Activated naive CD8-positive, alpha-beta T cell (primary cell): ENCODE results near the gene MCRIP2.
A peak's percentile ranks its signal among the peaks of the same experiment; 100 is the strongest.

Experiments
- H3K27ac Mint-ChIP-seq: one replicate; pipeline ENCODE4 v1.8.0; 2021; ENCODE audit warnings: mixed read lengths
- H3K27me3 Mint-ChIP-seq: one replicate; pipeline ENCODE4 v1.8.0; 2021; ENCODE audit warnings: mixed read lengths
- H3K36me3 Mint-ChIP-seq: one replicate; pipeline ENCODE4 v1.8.0; 2021; ENCODE audit warnings: mixed read lengths
- H3K4me1 Mint-ChIP-seq: one replicate; pipeline ENCODE4 v1.8.0; 2021; ENCODE audit warnings: low read depth, mixed read lengths
- H3K4me3 Mint-ChIP-seq: one replicate; pipeline ENCODE4 v1.8.0; 2021; ENCODE audit warnings: mild to moderate bottlenecking, mixed read lengths
- H3K9me3 Mint-ChIP-seq: one replicate; pipeline ENCODE4 v1.8.0; 2021; ENCODE audit warnings: low read depth, mixed read lengths

The MCRIP2 gene

DNA sequence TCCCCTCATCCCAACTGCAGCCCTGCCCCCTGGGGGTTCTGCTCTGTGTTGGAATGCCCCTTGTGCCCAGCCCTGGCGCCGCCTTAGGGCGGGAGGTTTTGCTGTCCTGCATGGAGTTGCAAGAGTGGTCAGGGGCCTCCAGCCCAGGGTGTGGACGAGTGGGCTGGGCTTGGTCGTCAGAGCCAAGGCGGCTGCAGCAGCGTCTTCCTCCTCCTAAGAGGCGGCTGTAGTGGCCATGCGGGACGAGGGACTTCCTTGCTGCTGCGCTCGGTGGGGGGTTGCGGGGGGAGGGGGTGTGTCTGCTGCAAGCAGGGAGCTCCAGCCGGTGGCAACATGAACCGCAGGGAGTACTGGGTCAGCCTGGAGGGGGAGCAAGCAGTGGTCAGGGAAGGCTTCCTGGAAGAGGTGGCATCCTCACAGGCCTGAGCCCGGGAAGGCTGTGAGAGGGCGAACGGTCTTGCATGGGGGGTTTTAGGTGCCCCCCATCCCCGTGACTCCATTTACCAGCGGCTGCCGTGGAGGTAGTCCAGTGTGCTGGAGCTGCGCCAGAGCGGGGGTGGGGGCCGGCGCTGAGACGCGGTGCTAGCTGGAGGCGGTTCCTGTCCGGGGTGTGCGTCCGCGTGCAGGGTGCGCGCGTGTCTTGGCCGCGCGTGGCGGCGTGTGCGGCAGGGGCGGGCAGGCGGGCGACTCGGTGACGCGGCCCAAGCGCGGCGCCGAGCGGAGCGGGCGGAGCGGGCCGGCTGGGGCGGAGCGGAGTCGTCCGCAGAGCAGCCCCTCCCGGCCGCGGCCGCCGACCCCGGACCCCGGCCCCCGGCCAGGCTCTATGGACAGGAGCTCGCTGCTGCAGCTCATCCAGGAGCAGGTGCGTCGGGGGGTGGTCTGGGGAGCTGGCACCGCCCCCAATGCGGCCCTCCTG is 33.6 kb downstream of the MCRIP2 start, which contains the start of gene RHBDL1:
TSS of gene RHBDL1 (plus strand) at position 704 of the 916 bp plus-strand sequence. CDS start at position 824, 120 bp downstream.
- Mint-ChIP-seq H3K36me3 (no peaks in the 10 kb centered on the region), H3K27me3 (no peaks in the 10 kb centered on the region), H3K4me1 (peaks cover 5% of the 10 kb centered on the region), H3K4me3 (peak within 1 kb of the TSS; percentile 35), H3K27ac (no peak within 1 kb of the TSS), H3K9me3 (no peaks in the 10 kb centered on the region)

DNA sequence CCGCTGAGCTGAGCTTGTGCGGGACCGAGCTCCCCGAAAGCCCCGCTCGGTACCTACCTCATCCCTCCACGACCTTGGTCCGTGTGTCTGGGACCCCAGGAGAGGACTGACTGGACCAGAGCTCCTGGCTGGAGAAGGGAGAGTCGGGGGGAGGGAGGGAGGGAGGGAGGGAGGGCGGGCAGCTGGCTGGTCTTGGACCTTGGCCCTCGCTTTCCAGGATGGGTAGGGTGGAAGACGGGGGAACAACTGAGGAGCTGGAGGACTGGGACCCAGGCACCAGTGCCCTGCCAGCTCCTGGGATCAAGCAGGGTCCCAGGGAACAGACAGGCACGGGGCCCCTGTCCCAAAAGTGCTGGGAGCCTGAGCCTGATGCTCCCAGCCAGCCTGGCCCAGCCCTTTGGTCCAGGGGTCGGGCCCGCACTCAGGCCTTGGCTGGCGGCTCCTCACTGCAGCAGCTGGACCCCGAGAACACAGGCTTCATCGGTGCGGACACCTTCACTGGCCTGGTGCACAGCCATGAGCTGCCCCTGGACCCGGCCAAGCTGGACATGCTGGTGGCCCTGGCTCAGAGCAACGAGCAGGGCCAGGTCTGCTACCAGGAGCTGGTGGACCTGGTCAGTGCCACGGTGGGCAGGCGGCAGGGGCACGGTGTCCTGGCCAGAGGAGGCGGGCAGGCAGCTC is 34.4 kb downstream of the MCRIP2 start:
- Mint-ChIP-seq H3K4me3 (no peak overlapping the region), H3K4me1 (peaks cover 7% of the 10 kb centered on the region)

DNA sequence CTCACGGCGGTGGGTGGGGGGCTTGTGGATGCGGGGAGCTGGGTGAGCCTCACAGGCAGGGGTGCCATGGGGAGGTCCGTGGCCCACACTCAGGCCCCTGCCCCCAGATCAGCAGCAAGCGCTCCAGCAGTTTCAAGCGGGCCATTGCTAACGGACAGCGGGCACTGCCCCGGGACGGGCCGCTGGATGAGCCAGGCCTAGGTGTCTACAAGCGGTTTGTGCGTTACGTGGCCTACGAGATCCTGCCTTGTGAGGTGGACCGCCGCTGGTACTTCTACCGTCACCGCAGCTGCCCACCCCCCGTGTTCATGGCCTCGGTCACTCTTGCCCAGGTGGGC is 34.9 kb downstream of the MCRIP2 start:
- Mint-ChIP-seq H3K4me3 (no peak overlapping the region), H3K36me3 (no peaks in the 10 kb centered on the region), H3K9me3 (no peaks in the 10 kb centered on the region), H3K4me1 (peaks cover 11% of the 10 kb centered on the region), H3K27me3 (no peaks in the 10 kb centered on the region), H3K27ac (no peak overlapping the region)

More for the DNA sequence above, 34.4 kb downstream of the MCRIP2 start:
- Mint-ChIP-seq H3K27ac (no peak overlapping the region), H3K9me3 (no peaks in the 10 kb centered on the region), H3K36me3 (no peaks in the 10 kb centered on the region), H3K27me3 (no peaks in the 10 kb centered on the region)

DNA sequence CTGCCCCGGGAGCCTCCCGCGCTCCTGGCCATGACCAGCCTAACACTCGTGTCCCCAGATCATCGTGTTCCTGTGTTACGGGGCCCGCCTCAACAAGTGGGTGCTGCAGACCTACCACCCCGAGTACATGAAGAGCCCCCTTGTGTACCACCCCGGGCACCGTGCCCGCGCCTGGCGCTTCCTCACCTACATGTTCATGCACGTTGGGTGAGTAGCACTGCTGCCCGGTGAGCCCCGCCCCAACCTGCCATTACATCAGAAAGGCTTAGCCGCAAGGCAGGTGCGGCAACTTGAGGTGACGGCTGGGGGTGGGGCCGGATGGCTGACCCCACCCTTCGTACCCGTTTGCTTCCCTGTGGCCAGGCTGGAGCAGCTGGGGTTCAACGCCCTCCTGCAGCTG is 35.3 kb downstream of the MCRIP2 start:
- H3K27ac Mint-ChIP-seq: no peak overlapping the region
- H3K4me3 Mint-ChIP-seq: no peak overlapping the region
- no peaks in the 10 kb centered on the region for H3K9me3 Mint-ChIP-seq

DNA sequence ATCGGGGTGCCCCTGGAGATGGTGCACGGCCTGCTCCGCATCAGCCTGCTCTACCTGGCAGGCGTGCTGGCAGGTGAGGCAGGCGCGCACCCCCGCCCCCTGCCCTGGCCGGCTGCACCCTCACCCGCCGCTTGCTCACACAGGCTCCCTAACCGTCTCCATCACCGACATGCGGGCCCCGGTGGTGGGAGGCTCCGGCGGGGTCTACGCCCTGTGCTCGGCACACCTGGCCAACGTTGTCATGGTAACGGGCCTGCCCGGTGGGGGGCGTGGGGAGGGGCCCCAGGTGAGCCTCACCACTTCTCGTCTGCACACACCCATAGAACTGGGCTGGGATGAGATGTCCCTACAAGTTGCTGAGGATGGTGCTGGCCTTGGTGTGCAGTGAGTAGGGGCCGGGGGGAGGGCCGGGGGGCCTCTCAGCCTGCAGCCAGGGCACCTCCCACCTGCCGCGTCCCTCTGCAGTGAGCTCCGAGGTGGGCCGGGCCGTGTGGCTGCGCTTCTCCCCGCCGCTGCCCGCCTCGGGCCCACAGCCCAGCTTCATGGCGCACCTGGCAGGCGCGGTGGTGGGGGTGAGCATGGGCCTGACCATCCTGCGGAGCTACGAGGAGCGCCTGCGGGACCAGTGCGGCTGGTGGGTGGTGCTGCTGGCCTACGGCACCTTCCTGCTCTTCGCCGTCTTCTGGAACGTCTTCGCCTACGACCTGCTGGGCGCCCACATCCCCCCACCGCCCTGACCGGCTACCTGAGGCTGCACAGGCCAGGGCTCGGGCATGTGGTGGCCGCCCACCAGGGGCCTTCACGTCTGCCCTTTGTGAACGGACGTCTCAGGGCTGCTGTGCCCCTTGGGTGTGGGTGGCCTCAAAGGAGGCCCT is 35.9 kb downstream of the MCRIP2 start:
- Mint-ChIP-seq H3K36me3 (peaks cover 1% of the 10 kb centered on the region), H3K27ac (no peak overlapping the region), H3K4me3 (no peak overlapping the region), H3K9me3 (no peaks in the 10 kb centered on the region), H3K27me3 (no peaks in the 10 kb centered on the region), H3K4me1 (peaks cover 17% of the 10 kb centered on the region)

More for the DNA sequence above, 35.3 kb downstream of the MCRIP2 start:
- peaks cover 15% of the 10 kb centered on the region for H3K4me1 Mint-ChIP-seq
- no peaks in the 10 kb centered on the region for H3K36me3 Mint-ChIP-seq
- no peaks in the 10 kb centered on the region for H3K27me3 Mint-ChIP-seq

DNA sequence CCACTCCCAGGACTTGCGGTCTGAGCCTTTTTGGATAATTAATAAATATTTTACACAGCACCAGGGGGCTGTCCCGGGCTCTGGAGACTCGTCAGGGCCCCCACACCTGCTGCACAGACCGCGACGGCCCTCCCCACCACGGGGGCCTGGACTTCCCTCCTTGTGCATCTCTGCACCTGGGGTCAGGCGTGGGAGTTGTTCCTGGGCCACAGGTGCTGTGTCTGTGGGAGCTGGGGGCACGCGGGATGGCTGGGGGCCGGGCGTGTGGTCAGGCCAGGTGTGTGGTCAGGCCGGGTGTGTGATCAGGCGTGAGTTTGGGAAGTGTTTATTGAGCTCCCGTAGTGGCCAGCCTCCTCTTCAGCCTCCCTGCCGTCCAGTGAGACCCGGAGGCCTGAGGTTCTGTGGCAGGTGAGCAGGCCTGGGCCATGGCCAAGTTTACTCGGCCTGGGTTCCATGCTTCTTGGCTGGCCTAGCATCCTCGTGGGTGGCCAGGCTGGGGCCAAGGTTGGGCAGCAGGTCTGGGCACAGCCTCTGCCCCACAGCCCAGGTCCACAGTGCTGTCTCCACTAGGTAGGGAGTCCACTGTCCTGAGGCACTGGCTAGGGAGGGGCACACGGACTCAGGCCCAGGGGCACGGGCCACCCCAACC is 36.7 kb downstream of the MCRIP2 start:
- H3K4me1 Mint-ChIP-seq: peaks cover 18% of the 10 kb centered on the region
- H3K4me3 Mint-ChIP-seq: no peak overlapping the region
- H3K27me3 Mint-ChIP-seq: no peaks in the 10 kb centered on the region
- H3K9me3 Mint-ChIP-seq: no peaks in the 10 kb centered on the region
- H3K36me3 Mint-ChIP-seq: peaks cover 2% of the 10 kb centered on the region
- H3K27ac Mint-ChIP-seq: no peak overlapping the region

DNA sequence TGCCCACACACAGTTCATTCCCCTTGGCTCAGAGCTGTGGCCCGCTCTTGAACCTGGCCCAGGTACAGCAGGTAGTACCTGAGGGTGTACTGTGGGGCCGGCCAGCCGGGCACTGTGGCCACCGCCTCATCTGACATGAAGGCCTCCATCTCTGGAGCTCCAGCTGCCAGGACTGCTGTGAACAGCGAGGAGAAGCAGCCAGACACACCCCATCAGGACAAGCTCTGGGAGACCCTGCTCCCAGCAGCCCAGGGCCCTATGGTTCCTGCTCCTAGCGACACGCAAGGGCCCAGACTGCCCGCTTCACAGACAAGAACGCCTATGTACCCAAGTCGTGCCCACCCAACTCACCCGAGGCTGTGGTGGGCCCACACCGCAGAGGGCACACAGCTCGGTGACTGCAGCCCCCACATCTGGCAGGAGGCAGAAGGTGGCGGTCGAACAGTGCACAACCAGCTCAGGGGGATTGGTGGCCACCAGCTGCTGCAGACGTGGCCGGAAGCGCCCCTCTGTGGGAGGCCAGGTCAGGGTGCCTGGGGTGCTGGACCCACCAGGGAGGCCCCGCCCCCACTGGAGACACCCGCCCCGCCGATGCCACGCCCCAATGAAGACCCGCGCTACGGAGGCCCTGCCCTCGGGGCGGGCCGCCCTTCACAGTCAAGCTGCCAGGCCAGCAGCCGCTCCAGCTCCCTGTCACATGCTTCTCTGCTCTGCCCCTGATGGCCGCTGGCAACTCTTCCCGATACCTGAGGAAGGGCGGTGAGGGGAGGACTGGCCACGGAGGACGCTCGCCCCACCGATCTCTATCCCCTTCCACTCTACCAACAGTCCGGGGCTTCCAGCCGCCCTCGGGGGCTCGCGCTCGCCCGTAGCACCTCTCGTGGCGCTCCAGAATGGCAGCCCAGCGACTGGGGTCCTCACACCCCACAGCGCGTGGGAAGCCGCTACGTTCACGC is 37.5 kb downstream of the MCRIP2 start:
- H3K4me3 Mint-ChIP-seq: peak overlapping the region; percentile 80
- peaks cover 2% of the 10 kb centered on the region for H3K36me3 Mint-ChIP-seq
- H3K9me3 Mint-ChIP-seq: no peaks in the 10 kb centered on the region
- H3K4me1 Mint-ChIP-seq: peaks cover 18% of the 10 kb centered on the region
- peak overlapping the region; percentile 41 for H3K27ac Mint-ChIP-seq
- no peaks in the 10 kb centered on the region for H3K27me3 Mint-ChIP-seq

DNA sequence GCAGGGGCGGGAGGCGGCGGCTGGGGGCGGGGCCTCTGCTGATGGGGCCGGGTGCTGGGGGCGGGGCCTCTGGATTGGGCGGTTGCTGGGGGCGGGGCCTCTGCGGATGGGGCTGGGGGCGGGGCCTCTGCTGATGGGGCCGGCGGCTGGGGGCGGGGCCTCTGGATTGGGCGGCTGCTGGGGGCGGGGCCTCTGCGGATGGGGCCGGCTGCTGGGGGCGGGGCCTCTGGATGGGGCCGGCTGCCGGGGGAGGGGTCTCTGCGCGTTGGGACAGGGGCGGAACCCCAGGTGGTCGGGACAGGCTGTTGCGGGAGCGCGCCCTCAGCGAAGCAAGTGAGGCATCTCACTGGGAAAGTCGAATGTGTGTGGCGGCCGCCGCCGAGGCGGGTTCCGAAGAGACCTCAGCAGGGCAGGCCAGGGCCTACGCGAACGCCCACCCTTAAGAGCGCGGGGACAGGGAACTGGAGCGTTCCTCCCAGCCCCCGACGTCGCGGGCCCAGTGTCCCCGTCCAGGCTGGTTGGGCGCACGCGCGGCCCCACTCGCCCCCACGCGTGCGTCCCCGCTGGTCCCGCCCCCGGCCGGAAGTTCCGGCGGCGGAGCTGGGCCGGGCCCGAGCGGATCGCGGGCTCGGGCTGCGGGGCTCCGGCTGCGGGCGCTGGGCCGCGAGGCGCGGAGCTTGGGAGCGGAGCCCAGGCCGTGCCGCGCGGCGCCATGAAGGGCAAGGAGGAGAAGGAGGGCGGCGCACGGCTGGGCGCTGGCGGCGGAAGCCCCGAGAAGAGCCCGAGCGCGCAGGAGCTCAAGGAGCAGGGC is 38.4 kb downstream of the MCRIP2 start, which contains the start of gene STUB1:
TSS of gene STUB1 (plus strand) at position 597 of the 811 bp plus-strand sequence. CDS start at position 713, 116 bp downstream.
- Mint-ChIP-seq H3K36me3 (peaks cover 2% of the 10 kb centered on the region), H3K9me3 (no peaks in the 10 kb centered on the region), H3K4me3 (peak within 1 kb of the TSS; percentile 86), H3K27me3 (no peaks in the 10 kb centered on the region), H3K27ac (peak within 1 kb of the TSS; percentile 85), H3K4me1 (peaks cover 17% of the 10 kb centered on the region)

DNA sequence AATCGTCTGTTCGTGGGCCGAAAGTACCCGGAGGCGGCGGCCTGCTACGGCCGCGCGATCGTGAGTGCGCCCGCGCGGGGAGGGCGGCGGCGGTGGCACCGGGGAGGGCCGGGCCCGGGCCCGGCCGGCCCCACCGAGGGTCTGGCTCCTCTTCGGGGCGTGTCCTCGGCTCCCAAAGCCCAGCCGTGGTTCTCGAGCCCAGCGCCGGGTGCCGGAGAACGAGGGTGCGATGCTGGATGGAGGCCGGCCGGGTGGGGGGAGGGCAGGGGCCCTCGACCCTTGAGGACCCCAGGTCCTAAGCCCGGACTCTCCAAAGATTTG is 39.0 kb downstream of the MCRIP2 start:
- H3K27me3 Mint-ChIP-seq: no peaks in the 10 kb centered on the region

DNA sequence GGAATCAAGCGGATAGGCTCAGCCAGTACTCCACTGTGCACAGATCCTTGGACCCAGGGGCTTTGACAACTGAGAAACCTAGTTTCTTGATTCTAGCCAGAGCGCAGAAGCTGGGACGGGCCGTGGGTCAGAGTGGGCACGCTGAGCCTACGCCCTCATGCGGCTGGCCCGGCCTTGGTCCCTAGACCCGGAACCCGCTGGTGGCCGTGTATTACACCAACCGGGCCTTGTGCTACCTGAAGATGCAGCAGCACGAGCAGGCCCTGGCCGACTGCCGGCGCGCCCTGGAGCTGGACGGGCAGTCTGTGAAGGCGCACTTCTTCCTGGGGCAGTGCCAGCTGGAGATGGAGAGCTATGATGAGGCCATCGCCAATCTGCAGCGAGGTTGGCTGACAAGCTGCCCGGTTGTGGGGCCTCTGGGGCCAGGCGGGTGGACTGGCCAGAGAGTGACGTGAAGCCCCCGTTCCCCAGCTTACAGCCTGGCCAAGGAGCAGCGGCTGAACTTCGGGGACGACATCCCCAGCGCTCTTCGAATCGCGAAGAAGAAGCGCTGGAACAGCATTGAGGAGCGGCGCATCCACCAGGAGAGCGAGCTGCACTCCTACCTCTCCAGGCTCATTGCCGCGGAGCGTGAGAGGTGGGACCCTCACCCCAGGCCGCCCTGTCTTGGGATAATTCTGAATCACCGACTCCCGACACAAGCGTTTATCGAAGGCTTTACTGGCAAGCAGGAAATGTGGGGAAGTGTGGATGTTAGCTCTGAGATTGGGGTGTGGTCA is 39.5 kb downstream of the MCRIP2 start:
- Mint-ChIP-seq H3K4me3 (peak overlapping the region; percentile 86), H3K27me3 (no peaks in the 10 kb centered on the region), H3K27ac (peak overlapping the region; percentile 6), H3K9me3 (no peaks in the 10 kb centered on the region), H3K4me1 (peaks cover 15% of the 10 kb centered on the region), H3K36me3 (peaks cover 2% of the 10 kb centered on the region)

More for the DNA sequence above, 39.0 kb downstream of the MCRIP2 start:
- no peaks in the 10 kb centered on the region for H3K9me3 Mint-ChIP-seq
- peaks cover 2% of the 10 kb centered on the region for H3K36me3 Mint-ChIP-seq
- peaks cover 15% of the 10 kb centered on the region for H3K4me1 Mint-ChIP-seq
- H3K4me3 Mint-ChIP-seq: peak overlapping the region; percentile 86
- H3K27ac Mint-ChIP-seq: no peak overlapping the region

DNA sequence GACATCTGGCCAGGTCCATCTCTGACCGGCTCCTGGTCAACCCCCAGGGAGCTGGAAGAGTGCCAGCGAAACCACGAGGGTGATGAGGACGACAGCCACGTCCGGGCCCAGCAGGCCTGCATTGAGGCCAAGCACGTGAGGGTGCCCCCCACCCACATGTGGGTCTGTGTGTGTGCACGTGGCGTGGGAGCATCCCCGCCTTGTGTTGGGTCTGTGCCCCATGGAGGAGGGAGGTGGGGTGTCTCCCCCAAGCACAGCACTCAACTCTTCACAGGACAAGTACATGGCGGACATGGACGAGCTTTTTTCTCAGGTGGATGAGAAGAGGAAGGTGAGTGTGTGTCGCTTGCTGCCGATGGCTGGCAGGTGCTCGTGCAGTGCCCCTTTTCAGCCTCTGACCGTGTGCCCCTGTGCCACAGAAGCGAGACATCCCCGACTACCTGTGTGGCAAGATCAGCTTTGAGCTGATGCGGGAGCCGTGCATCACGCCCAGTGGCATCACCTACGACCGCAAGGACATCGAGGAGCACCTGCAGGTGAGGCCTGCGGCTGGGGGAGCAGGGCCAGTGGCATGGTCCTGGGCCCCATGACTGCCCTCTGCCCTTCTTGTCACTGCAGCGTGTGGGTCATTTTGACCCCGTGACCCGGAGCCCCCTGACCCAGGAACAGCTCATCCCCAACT is 40.3 kb downstream of the MCRIP2 start:
- Mint-ChIP-seq H3K4me3 (peak overlapping the region; percentile 86), H3K27me3 (no peaks in the 10 kb centered on the region), H3K36me3 (peaks cover 2% of the 10 kb centered on the region), H3K9me3 (no peaks in the 10 kb centered on the region), H3K4me1 (peaks cover 15% of the 10 kb centered on the region), H3K27ac (peak overlapping the region; percentile 72)
